ENCODE measurements around the gene GPLD1. TPM values are rescaled to one million over a fixed set of nuclear protein-coding genes. Genes with fewer than 3 reads are reported as not detected.

Gene GPLD1
- total RNA-seq, 2 experiments from 2014 or later, result 0.51 to 0.72 TPM

DNA sequence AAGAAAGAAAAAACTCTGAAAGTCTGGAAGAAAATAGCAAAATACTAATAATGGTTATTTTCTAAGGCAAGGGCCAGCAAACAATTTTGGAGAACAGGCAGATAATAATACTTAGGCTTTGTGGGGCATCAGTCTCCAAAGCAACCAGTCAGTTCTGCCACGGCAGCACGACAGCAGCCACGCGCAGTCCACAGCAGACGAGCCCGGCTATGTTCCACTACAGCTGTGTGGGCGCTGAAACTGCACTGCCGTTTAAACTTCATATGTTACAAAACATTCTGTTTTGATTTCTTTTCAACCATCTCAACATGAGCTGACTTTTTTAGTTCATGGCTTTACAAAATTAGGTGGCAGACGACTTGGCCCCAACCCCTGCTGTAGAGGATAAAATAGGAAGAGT, 56.8 kb downstream of the GPLD1 start:
- TF ChIP-seq, protein P1, sequence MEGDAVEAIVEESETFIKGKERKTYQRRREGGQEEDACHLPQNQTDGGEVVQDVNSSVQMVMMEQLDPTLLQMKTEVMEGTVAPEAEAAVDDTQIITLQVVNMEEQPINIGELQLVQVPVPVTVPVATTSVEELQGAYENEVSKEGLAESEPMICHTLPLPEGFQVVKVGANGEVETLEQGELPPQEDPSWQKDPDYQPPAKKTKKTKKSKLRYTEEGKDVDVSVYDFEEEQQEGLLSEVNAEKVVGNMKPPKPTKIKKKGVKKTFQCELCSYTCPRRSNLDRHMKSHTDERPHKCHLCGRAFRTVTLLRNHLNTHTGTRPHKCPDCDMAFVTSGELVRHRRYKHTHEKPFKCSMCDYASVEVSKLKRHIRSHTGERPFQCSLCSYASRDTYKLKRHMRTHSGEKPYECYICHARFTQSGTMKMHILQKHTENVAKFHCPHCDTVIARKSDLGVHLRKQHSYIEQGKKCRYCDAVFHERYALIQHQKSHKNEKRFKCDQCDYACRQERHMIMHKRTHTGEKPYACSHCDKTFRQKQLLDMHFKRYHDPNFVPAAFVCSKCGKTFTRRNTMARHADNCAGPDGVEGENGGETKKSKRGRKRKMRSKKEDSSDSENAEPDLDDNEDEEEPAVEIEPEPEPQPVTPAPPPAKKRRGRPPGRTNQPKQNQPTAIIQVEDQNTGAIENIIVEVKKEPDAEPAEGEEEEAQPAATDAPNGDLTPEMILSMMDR (IDR thresholded peaks at IDR 0.05), result no peak
- DNase-seq (no peak), ATAC-seq (no peak)
- CTCF ChIA-PET, result interaction anchor here (1.0 to 2.7 kb wide), 6 partner anchors 31 to 263 kb away, joined by 3 to 7 read pairs (median 4); partner anchors contain the start of gene ALDH5A1
- Mint-ChIP-seq H3K4me1 (ENCODE audit: low read depth) (no peaks in the 10 kb centered on the region), H3K27ac (no peak overlapping the region), H3K9me3 (no peaks in the 10 kb centered on the region), H3K27me3 (no peaks in the 10 kb centered on the region), H3K4me3 (no peak overlapping the region), H3K36me3 (ENCODE audit: low read depth) (peaks cover 4% of the 10 kb centered on the region)
- intact Hi-C loops (cut with micrococcal nuclease), result no loop called here
- POLR2A ChIA-PET, result no interaction called here

- ATAC-seq (peak; percentile 55), DNase-seq (peak; percentile 36)
- ChIA-PET CTCF (interaction anchor here (0.6 to 2.9 kb wide), 31 partner anchors 8 to 150 kb away, joined by 3 to 22 read pairs (median 4); partner anchors contain the start of gene ALDH5A1), POLR2A (no interaction called here)
- Mint-ChIP-seq H3K4me3 (no peak overlapping the region), H3K36me3 (ENCODE audit: low read depth) (peaks cover 8% of the 10 kb centered on the region), H3K27ac (no peak overlapping the region), H3K4me1 (ENCODE audit: low read depth) (no peaks in the 10 kb centered on the region), H3K9me3 (no peaks in the 10 kb centered on the region), H3K27me3 (no peaks in the 10 kb centered on the region)
- intact Hi-C loops (cut with micrococcal nuclease), result no loop called here
- TF ChIP-seq, protein P1 (IDR thresholded peaks at IDR 0.05), result peak; percentile 81
Observed at GRCh38 chr6:24431045-24431451, 58.3 kb downstream of the GPLD1 start.

DNA sequence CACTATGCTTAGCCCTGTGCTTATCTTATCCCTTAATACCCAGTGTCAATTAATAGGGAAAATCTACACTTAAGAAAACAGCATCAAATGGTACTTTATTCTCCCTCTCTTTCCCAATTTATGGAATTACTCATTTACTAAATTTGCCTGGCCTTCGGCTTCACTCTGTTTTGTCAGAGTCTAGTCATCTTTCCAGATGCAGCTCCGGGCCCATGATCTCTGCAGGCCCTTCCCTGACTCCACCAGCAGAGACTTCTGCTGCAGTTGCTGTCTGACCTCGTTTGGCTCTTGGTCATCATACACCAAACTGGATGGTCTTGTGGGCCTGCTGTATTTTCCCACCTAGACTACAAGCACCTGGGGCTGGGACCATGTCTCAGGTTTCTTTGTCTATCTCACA, 59.3 kb downstream of the GPLD1 start:
- ChIA-PET POLR2A (interaction anchor here (0.8 kb wide), 1 partner anchor 73 kb away, joined by 3 read pairs; the partner anchor contains the start of gene DCDC2), CTCF (interaction anchor here (0.7 to 2.9 kb wide), 26 partner anchors 9 to 151 kb away, joined by 3 to 22 read pairs (median 4); partner anchors contain the start of gene ALDH5A1)
- intact Hi-C loops (cut with micrococcal nuclease), result no loop called here
- no peak for DNase-seq
- Mint-ChIP-seq H3K4me3 (no peak overlapping the region), H3K4me1 (ENCODE audit: low read depth) (no peaks in the 10 kb centered on the region), H3K9me3 (no peaks in the 10 kb centered on the region), H3K27ac (no peak overlapping the region), H3K36me3 (ENCODE audit: low read depth) (peaks cover 8% of the 10 kb centered on the region), H3K27me3 (no peaks in the 10 kb centered on the region)
- ATAC-seq, result no peak
- TF ChIP-seq, protein P1 (IDR thresholded peaks at IDR 0.05), result no peak

DNA sequence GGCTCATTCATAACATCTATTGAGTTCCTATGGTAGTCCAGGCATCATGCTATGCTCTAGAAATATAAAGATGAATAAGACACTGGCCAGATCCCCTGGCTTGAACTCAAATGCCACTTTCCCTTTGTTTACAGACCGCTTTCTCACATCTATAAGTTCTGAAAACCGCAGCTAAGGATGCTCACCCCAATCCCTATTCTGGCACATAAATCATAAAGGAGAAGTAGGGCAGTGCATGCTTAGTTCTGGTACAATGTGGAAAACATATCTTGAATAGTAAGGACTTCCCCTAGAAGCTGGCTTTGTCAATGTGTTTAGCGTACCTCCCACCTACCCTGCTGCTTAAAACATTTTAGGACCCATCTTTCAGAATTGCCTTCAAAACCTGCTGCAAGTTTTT, 60.2 kb downstream of the GPLD1 start:
- H3K4me3 Mint-ChIP-seq, result no peak overlapping the region
- intact Hi-C loops (cut with micrococcal nuclease), result no loop called here
- no peak for ATAC-seq
- H3K9me3 Mint-ChIP-seq, result no peaks in the 10 kb centered on the region
- ChIA-PET CTCF (interaction anchor here (1.0 to 2.2 kb wide), 3 partner anchors 26 to 152 kb away, joined by 3 to 7 read pairs (median 6); no protein-coding TSS in a partner anchor), POLR2A (no interaction called here)
- H3K27me3 Mint-ChIP-seq, result no peaks in the 10 kb centered on the region
- no peaks in the 10 kb centered on the region for H3K4me1 Mint-ChIP-seq (ENCODE audit: low read depth)
- H3K27ac Mint-ChIP-seq, result no peak overlapping the region
- TF ChIP-seq, protein P1 (IDR thresholded peaks at IDR 0.05), result no peak
- no peak for DNase-seq
- H3K36me3 Mint-ChIP-seq (ENCODE audit: low read depth), result peaks cover 12% of the 10 kb centered on the region

DNA sequence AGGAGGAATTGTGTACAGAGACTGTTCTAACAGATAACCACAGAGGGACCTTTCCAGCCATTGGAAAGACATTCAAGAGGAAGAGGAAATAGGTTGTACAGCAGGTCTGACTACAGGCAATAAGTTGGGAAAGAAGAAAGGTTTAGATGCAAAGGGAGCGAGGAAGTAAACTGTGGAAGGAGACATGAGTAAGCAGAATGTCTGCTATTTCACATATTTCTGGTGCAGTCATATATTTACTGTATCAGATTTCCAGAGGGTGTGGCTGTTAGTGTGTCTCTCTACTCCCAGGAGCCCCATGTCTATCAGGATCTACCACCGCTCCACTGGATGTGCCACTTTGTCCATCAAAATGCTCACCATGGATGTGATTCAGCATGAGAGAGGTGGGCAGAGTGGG, 60.8 kb downstream of the GPLD1 start:
- no peak for ATAC-seq
- Mint-ChIP-seq H3K27me3 (no peaks in the 10 kb centered on the region), H3K4me1 (ENCODE audit: low read depth) (no peaks in the 10 kb centered on the region), H3K27ac (no peak overlapping the region), H3K36me3 (ENCODE audit: low read depth) (peaks cover 12% of the 10 kb centered on the region), H3K4me3 (no peak overlapping the region), H3K9me3 (no peaks in the 10 kb centered on the region)
- ChIA-PET POLR2A (no interaction called here), CTCF (interaction anchor here (0.7 kb wide), 1 partner anchor 93 kb away, joined by 3 read pairs; no protein-coding TSS in a partner anchor)
- TF ChIP-seq, protein P1 (IDR thresholded peaks at IDR 0.05), result no peak
- DNase-seq, result no peak
- intact Hi-C loops (cut with micrococcal nuclease), result no loop called here

Measured in activated CD8-positive, alpha-beta T cell treated with anti-CD3 and anti-CD28 coated beads for 36 hours (primary cell).